MCF 10A (cell line): ENCODE results near the gene NCEH1. TPM values are rescaled to one million over a fixed set of nuclear protein-coding genes. Genes with fewer than 3 reads are reported as not detected.
A peak's percentile ranks its signal among the peaks of the same experiment; 100 is the strongest.

Source experiments
- BruUV-seq: library from RNA; stranded (reverse); fragments of 400-500 nt; replicated peaks from 2 replicates; lab custom pipeline; 2021; lab: Mats Ljungman, UMichigan
- CTCF ChIA-PET: fragments of 300-600 bp; sonication (Branson Sonifier 250); formaldehyde crosslinking; extraction: SDS; loops from one replicate; lab custom pipeline; 2021; ENCODE audit warnings: antibody characterized with exemption, inconsistent platforms; lab: Yijun Ruan, JAX
- POLR2A ChIA-PET: fragments of 300-600, 350-650 bp; sonication (Branson Sonifier 250); formaldehyde crosslinking; extraction: SDS; loops from one replicate; lab custom pipeline; 2020; ENCODE audit warnings: antibody characterized with exemption, inconsistent platforms; lab: Yijun Ruan, JAX
- DNase-seq: peaks from one replicate; pipeline ENCODE4 v3.0.0-alpha.2; 2018; ENCODE audit not compliant: unreplicated experiment
- H3K27ac Mint-ChIP-seq: one replicate; pipeline ENCODE4 v1.8.0; 2022; ENCODE audit warnings: mild to moderate bottlenecking, low read depth, mixed read lengths; ENCODE audit not compliant: unreplicated experiment
- H3K27me3 Mint-ChIP-seq: one replicate; pipeline ENCODE4 v1.8.0; 2022; ENCODE audit warnings: mixed read lengths; ENCODE audit not compliant: insufficient read depth, unreplicated experiment
- H3K36me3 Mint-ChIP-seq: one replicate; pipeline ENCODE4 v1.8.0; 2022; ENCODE audit warnings: mild to moderate bottlenecking, moderate library complexity, mixed read lengths; ENCODE audit not compliant: insufficient read depth, unreplicated experiment
- H3K4me1 Mint-ChIP-seq: one replicate; pipeline ENCODE4 v1.8.0; 2022; ENCODE audit warnings: mixed read lengths; ENCODE audit not compliant: insufficient read depth, unreplicated experiment
- H3K4me3 Mint-ChIP-seq: one replicate; pipeline ENCODE4 v1.8.0; 2022; ENCODE audit warnings: mild to moderate bottlenecking, moderate library complexity, mixed read lengths; ENCODE audit not compliant: unreplicated experiment
- H3K9me3 Mint-ChIP-seq: one replicate; pipeline ENCODE4 v1.8.0; 2022; ENCODE audit warnings: mixed read lengths; ENCODE audit not compliant: unreplicated experiment
- CTCF ChIP-seq: fragments of 200-600 bp; IDR thresholded peaks from one replicate; pipeline ENCODE4 v1.8.0; 2022; ENCODE audit warnings: antibody characterized with exemption, mild to moderate bottlenecking; ENCODE audit not compliant: unreplicated experiment
- intact Hi-C: fragments of 100-400 bp; cut with micrococcal nuclease; formaldehyde crosslinking; loops from 2 replicates; pipeline ENCODE4 v1.14.1; 2022
- total RNA-seq: library from RNA; stranded (reverse); gene quantifications from 2 replicates; pipeline ENCODE4 v1.2.3, GENCODE V29; 2022

Gene NCEH1
- total RNA-seq, 1 experiment from 2014 or later = 28.8 TPM

- no peak overlapping the region for H3K4me3 Mint-ChIP-seq
- ChIA-PET CTCF (interaction anchor here (1.0 to 1.8 kb wide), 3 partner anchors 14 to 64 kb away, joined by 3 to 4 read pairs (median 4); no protein-coding TSS in a partner anchor), POLR2A (interaction anchor here (1.0 kb wide), 1 partner anchor 101 kb away, joined by 4 read pairs; the partner anchor contains the start of gene NCEH1)
- DNase-seq = no peak
- no peak overlapping the region for H3K27ac Mint-ChIP-seq
- BruUV-seq = no TSS peak
- H3K4me1 Mint-ChIP-seq = peaks cover 18% of the 10 kb centered on the region
- H3K27me3 Mint-ChIP-seq = no peaks in the 10 kb centered on the region
- H3K9me3 Mint-ChIP-seq = peaks cover 7% of the 10 kb centered on the region
- H3K36me3 Mint-ChIP-seq = no peaks in the 10 kb centered on the region
- no peak for TF ChIP-seq CTCF
- intact Hi-C loops = no loop called here
These were observed 101.1 kb downstream of the NCEH1 start for GRCh38 chr3:172609750-172610149.

- CTCF ChIA-PET = interaction anchor here (0.6 to 5.2 kb wide), 10 partner anchors 13 to 143 kb away, joined by 3 to 35 read pairs (median 4); no protein-coding TSS in a partner anchor
These were observed 102.3 kb downstream of the NCEH1 start for GRCh38 chr3:172608575-172608974.

GRCh38 chr3:172607305-172608121 lies 103.4 kb downstream of the NCEH1 start:
- CTCF ChIA-PET = interaction anchor here (0.8 to 5.2 kb wide), 7 partner anchors 12 to 130 kb away, joined by 4 to 35 read pairs (median 7); no protein-coding TSS in a partner anchor
- POLR2A ChIA-PET = interaction anchor here (1.0 to 2.3 kb wide), 3 partner anchors 12 to 47 kb away, joined by 5 to 10 read pairs (median 6); no protein-coding TSS in a partner anchor
- peak overlapping the region; percentile 39 for H3K27ac Mint-ChIP-seq

More at GRCh38 chr3:172608575-172608974, 102.3 kb downstream of the NCEH1 start:
- intact Hi-C loops = no loop called here
- Mint-ChIP-seq H3K27ac (no peak overlapping the region), H3K36me3 (no peaks in the 10 kb centered on the region), H3K4me3 (no peak overlapping the region), H3K4me1 (peaks cover 18% of the 10 kb centered on the region), H3K27me3 (no peaks in the 10 kb centered on the region), H3K9me3 (peaks cover 7% of the 10 kb centered on the region)
- BruUV-seq = no TSS peak
- DNase-seq = no peak
- TF ChIP-seq CTCF = no peak
- POLR2A ChIA-PET = interaction anchor here (1.5 to 2.3 kb wide), 2 partner anchors 13 to 15 kb away, joined by 3 to 10 read pairs; no protein-coding TSS in a partner anchor

More at GRCh38 chr3:172607305-172608121, 103.4 kb downstream of the NCEH1 start:
- no TSS peak for BruUV-seq
- Mint-ChIP-seq H3K27me3 (no peaks in the 10 kb centered on the region), H3K4me3 (no peak overlapping the region), H3K36me3 (no peaks in the 10 kb centered on the region), H3K4me1 (peaks cover 18% of the 10 kb centered on the region), H3K9me3 (peaks cover 7% of the 10 kb centered on the region)
- intact Hi-C loops = no loop called here
- no peak for TF ChIP-seq CTCF
- peak; percentile 92 for DNase-seq
